K562 (cell line): ENCODE results near the gene RSPH6A. TPM values are rescaled to one million over a fixed set of nuclear protein-coding genes. Genes with fewer than 3 reads are reported as not detected.

Experiments
- ARID1B ChIP-seq: fragments of 450-650 bp; IDR thresholded peaks from 2 replicates; pipeline ENCODE4 v1.6.1; 2016; ENCODE audit warnings: antibody characterized with exemption, mild to moderate bottlenecking, inconsistent platforms
- CXXC5 ChIP-seq: fragments of 250-450 bp; sonication (Bioruptor Pico); IDR thresholded peaks from 2 replicates; pipeline ENCODE4 v1.8.0; 2022; ENCODE audit warnings: inconsistent platforms, mild to moderate bottlenecking, moderate library complexity
- ETV6 ChIP-seq, 3 experiments: fragments of 150-350 bp in 1 of 3; sonication (generic) in 1 of 3; formaldehyde crosslinking in 1 of 3; IDR thresholded peaks; 2 replicates each; pipeline versions ENCODE4 v1.6.1 to v1.8.0; 2014 to 2022; ENCODE audit warnings: borderline replicate concordance in 2 of 3, low read depth in 2 of 3, antibody characterized with exemption in 1 of 3, low read length in 1 of 3, mild to moderate bottlenecking in 1 of 3, missing genetic modification reagents in 1 of 3
- FOXK1 ChIP-seq: sonication (generic); formaldehyde crosslinking; IDR thresholded peaks from 2 replicates; pipeline ENCODE4 v1.8.0; 2022; ENCODE audit warnings: missing genetic modification reagents, mild to moderate bottlenecking, borderline replicate concordance
- ILK ChIP-seq: fragments of 450-650 bp; IDR thresholded peaks from 2 replicates; pipeline ENCODE4 v1.6.1; 2016; ENCODE audit warnings: missing genetic modification characterization, low read depth, mild to moderate bottlenecking, missing compliant biosample characterization, moderate library complexity, borderline replicate concordance
- MTF1 ChIP-seq: fragments of 250-450 bp; sonication (Bioruptor Pico); IDR thresholded peaks from 2 replicates; pipeline ENCODE4 v1.9.0; 2021; ENCODE audit warnings: moderate library complexity, mild to moderate bottlenecking, inconsistent platforms, borderline replicate concordance
- NCOR1 ChIP-seq: fragments of 450-650 bp; IDR thresholded peaks from 2 replicates; pipeline ENCODE4 v1.6.1; 2016; ENCODE audit warnings: mild to moderate bottlenecking, moderate library complexity
- NR2F6 ChIP-seq: fragments of 450-650 bp; formaldehyde crosslinking; IDR thresholded peaks from 2 replicates; pipeline ENCODE4 v1.4.0; 2020; ENCODE audit warnings: mild to moderate bottlenecking
- RBM39 ChIP-seq: fragments of 200-400 bp; formaldehyde crosslinking; optimal IDR thresholded peaks from 2 replicates; pipeline ENCODE3; 2018; ENCODE audit warnings: low read depth, low read length
- SIX5 ChIP-seq, 2 experiments: IDR thresholded peaks; 2 replicates each; pipeline ENCODE4 v1.6.1; 2011; ENCODE audit warnings: low read length in 2 of 2, borderline replicate concordance in 1 of 2, low read depth in 1 of 2, mild to moderate bottlenecking in 1 of 2, moderate library complexity in 1 of 2; ENCODE audit not compliant: insufficient read depth in 1 of 2
- SMARCE1 ChIP-seq: fragments of 450-650 bp; IDR thresholded peaks from 2 replicates; pipeline ENCODE4 v1.7.1; 2016; ENCODE audit warnings: mild to moderate bottlenecking
- SRSF9 ChIP-seq: fragments of 200-400 bp; formaldehyde crosslinking; IDR thresholded peaks from 2 replicates; pipeline ENCODE4 v1.6.1; 2017; ENCODE audit warnings: low read depth, low read length, borderline replicate concordance
- TAF1 ChIP-seq: IDR thresholded peaks from 2 replicates; pipeline ENCODE4 v1.6.1; 2011; ENCODE audit warnings: mild to moderate bottlenecking, low read length, moderate library complexity; ENCODE audit not compliant: insufficient read depth, control insufficient read depth, severe bottlenecking; ENCODE audit errors: extremely low read depth
- TCFL5 ChIP-seq: fragments of 250-450 bp; sonication (Bioruptor Pico); conservative IDR thresholded peaks from 2 replicates; pipeline ENCODE4 v1.6.1; 2021; ENCODE audit warnings: mild to moderate bottlenecking, moderate library complexity, matching md5 sums
- YBX1 ChIP-seq: fragments of 450-650 bp; IDR thresholded peaks from 2 replicates; pipeline ENCODE4 v1.7.1; 2016; ENCODE audit warnings: mild to moderate bottlenecking
- ZBTB1 ChIP-seq: sonication (generic); formaldehyde crosslinking; IDR thresholded peaks from 2 replicates; pipeline ENCODE4 v1.8.1; 2023; ENCODE audit warnings: missing genetic modification reagents, low read depth, mild to moderate bottlenecking, borderline replicate concordance
- ZBTB8A ChIP-seq: fragments of 450-650 bp; IDR thresholded peaks from 2 replicates; pipeline ENCODE4 v1.6.1; 2018; ENCODE audit warnings: mild to moderate bottlenecking, moderate library complexity; ENCODE audit not compliant: partially characterized antibody
- ZC3H11A ChIP-seq: IDR thresholded peaks from 2 replicates; pipeline ENCODE4 v1.6.1; 2012; ENCODE audit warnings: low read depth, low read length, improper control_type of control experiment
- ZNF12 ChIP-seq: sonication (generic); formaldehyde crosslinking; IDR thresholded peaks from 2 replicates; pipeline ENCODE4 v1.4.0; 2020; ENCODE audit warnings: mild to moderate bottlenecking, missing genetic modification reagents
- ZNF134 ChIP-seq: fragments of 250-450 bp; sonication (Bioruptor Pico); conservative IDR thresholded peaks from 2 replicates; pipeline ENCODE4 v1.4.0; 2020
- ZNF583 ChIP-seq: fragments of 250-450 bp; sonication (Bioruptor Pico); IDR thresholded peaks from 2 replicates; pipeline ENCODE4 v1.4.0; 2020
- polyA plus RNA-seq, 8 experiments: library from polyadenylated mRNA; depleted of rRNA in 4 of 8; stranded (reverse) in 5 of 8; unstranded in 3 of 8; fragments of >200 nt; fragmentation: Nextera tagmentation in 2 of 8; fragmentation: Illumina TruSeq in 1 of 8; extraction: Ambion mirVana in 2 of 8; extraction: Trizol in 1 of 8; gene quantifications; 2 replicates each; pipeline versions ENCODE4 v1.2.1 to v1.2.3, GENCODE V29; 2011 to 2014; ENCODE audit warnings: inconsistent platforms in 1 of 8, missing spikeins in 1 of 8
- total RNA-seq, 7 experiments: library from RNA; depleted of rRNA in 6 of 7; stranded (reverse); fragments of >200 nt in 6 of 7; fragmentation: Illumina TruSeq in 2 of 7; extraction: Trizol in 2 of 7; gene quantifications; 2 replicates each; pipeline versions ENCODE4 v1.2.1 to v1.2.3, GENCODE V29; 2011 to 2021; ENCODE audit warnings: low replicate concordance in 1 of 7
- TF ChIP-seq, protein P1 (sequence below): fragments of 450-650 bp; formaldehyde crosslinking; IDR thresholded peaks from 2 replicates; pipeline ENCODE4 v1.4.0; 2020; ENCODE audit warnings: mild to moderate bottlenecking, moderate library complexity
- TF ChIP-seq, protein P2 (sequence below): sonication (generic); formaldehyde crosslinking; IDR thresholded peaks from 2 replicates; pipeline ENCODE4 v1.8.0; 2022; ENCODE audit warnings: mild to moderate bottlenecking, missing genetic modification reagents

The RSPH6A gene
- total and polyA plus RNA-seq, 9 of the 15 experiments (the other 6 are each of a cell fraction or from before 2014, with no cell fraction given), result 0.03 to 0.15 (median 0.07) TPM; not detected in 5

DNA sequence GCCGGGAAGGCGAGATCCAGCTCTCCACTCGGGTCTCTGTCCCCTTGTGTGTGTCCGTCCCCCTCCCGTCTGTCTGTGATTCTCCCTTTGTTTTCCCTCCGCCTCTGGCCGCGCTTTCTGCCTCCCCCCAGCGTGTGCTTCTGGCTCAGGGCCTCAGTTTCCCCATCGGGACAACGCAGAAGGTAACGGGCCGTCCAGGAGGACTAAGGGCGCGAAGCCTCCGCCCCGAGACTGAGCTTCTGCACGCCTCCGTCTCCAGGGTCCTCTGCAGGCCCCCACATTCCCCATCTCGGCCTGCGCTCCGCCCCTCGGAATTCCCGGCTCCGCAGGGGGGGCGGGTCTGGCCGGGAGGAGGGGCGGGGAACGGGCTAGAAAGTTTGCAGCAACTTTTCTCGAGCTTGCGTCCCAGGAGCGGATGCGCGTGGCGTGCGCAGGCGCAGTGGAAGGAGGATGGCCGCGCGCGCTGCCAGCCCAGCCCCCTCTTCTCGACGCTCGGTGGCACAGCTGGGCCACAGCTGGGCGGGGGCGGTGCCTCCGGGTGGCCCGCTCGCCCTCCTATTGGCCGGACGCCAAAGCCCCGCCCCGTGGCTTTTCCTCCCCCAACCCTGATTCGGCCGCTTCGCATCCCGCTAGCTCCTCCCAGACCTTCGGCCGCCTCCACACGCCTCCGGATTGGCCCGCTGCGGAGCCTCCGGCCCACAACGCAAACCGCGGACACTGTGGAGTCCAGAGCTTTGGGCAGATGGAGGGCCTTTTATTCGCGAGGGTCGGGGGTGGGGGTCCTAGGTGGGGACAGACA is 45.9 kb downstream of the RSPH6A start, which contains the start of gene SIX5 (continued):
- TF ChIP-seq, protein P1, sequence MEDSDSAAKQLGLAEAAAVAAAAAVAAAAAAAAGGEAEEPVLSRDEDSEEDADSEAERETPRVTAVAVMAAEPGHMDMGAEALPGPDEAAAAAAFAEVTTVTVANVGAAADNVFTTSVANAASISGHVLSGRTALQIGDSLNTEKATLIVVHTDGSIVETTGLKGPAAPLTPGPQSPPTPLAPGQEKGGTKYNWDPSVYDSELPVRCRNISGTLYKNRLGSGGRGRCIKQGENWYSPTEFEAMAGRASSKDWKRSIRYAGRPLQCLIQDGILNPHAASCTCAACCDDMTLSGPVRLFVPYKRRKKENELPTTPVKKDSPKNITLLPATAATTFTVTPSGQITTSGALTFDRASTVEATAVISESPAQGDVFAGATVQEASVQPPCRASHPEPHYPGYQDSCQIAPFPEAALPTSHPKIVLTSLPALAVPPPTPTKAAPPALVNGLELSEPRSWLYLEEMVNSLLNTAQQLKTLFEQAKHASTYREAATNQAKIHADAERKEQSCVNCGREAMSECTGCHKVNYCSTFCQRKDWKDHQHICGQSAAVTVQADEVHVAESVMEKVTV (CRISPR knock-in tag), result 0 out of 2 replicates have a peak, but pooled peaks have one; percentile 3
- TF ChIP-seq, protein P2, sequence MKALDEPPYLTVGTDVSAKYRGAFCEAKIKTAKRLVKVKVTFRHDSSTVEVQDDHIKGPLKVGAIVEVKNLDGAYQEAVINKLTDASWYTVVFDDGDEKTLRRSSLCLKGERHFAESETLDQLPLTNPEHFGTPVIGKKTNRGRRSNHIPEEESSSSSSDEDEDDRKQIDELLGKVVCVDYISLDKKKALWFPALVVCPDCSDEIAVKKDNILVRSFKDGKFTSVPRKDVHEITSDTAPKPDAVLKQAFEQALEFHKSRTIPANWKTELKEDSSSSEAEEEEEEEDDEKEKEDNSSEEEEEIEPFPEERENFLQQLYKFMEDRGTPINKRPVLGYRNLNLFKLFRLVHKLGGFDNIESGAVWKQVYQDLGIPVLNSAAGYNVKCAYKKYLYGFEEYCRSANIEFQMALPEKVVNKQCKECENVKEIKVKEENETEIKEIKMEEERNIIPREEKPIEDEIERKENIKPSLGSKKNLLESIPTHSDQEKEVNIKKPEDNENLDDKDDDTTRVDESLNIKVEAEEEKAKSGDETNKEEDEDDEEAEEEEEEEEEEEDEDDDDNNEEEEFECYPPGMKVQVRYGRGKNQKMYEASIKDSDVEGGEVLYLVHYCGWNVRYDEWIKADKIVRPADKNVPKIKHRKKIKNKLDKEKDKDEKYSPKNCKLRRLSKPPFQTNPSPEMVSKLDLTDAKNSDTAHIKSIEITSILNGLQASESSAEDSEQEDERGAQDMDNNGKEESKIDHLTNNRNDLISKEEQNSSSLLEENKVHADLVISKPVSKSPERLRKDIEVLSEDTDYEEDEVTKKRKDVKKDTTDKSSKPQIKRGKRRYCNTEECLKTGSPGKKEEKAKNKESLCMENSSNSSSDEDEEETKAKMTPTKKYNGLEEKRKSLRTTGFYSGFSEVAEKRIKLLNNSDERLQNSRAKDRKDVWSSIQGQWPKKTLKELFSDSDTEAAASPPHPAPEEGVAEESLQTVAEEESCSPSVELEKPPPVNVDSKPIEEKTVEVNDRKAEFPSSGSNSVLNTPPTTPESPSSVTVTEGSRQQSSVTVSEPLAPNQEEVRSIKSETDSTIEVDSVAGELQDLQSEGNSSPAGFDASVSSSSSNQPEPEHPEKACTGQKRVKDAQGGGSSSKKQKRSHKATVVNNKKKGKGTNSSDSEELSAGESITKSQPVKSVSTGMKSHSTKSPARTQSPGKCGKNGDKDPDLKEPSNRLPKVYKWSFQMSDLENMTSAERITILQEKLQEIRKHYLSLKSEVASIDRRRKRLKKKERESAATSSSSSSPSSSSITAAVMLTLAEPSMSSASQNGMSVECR (CRISPR knock-in tag), result peak; percentile 98
- TF ChIP-seq SIX5 (IDR thresholded peaks at IDR 0.05; ENCODE audit: borderline replicate concordance in 1 of 2, insufficient read depth in 1 of 2, low read depth in 1 of 2, low read length in 2 of 2) (no peak), ZBTB8A (no peak), TAF1 (no peak), NCOR1 (no peak), ARID1B (peak; percentile 60), FOXK1 (CRISPR knock-in tag) (no peak), SMARCE1 (peak; percentile 42; the same call in 1 of the 2 replicates), NR2F6 (CRISPR knock-in tag) (no peak), ZNF12 (no peak), MTF1 (CRISPR knock-in tag) (no peak), YBX1 (no peak), ZNF583 (CRISPR knock-in tag) (no peak), SRSF9 (no peak), TCFL5 (CRISPR knock-in tag) (no peak), ZC3H11A (no peak), RBM39 (no peak), ZNF134 (no peak), ILK (tag) (no peak), CXXC5 (peak; percentile 92), ZBTB1 (peak; percentile 30; the same call in 1 of the 2 replicates), ETV6 (IDR thresholded peaks at IDR 0.05; ENCODE audit: borderline replicate concordance in 1 of 2, low read depth in 2 of 2, low read length in 1 of 2) (no peak), ETV6 (CRISPR knock-in tag; IDR thresholded peaks at IDR 0.05; ENCODE audit: borderline replicate concordance) (no peak)
